Activated B cell treated with CpG ODN at 0.5 μM for 24 hours (primary cell): ENCODE measurements around the gene EML1. TPM values are rescaled to one million over a fixed set of nuclear protein-coding genes. Genes with fewer than 3 reads are reported as not detected.

ENCODE experiments used
- ATAC-seq: fragments of 200-7000 bp; cut with Tn5 transposase; one replicate; pipeline ENCODE4 v1.10.0; 2021; ENCODE audit warnings: low read depth, mild to moderate bottlenecking, moderate library complexity
- CTCF ChIA-PET: fragments of 350-600 bp; sonication (Branson Sonifier 250); formaldehyde crosslinking; loops from one replicate; lab custom pipeline; 2021; ENCODE audit warnings: antibody characterized with exemption; lab: Charles Lee
- POLR2A ChIA-PET: fragments of 350-600 bp; sonication (Branson Sonifier 250); formaldehyde crosslinking; loops from one replicate; lab custom pipeline; 2021; ENCODE audit warnings: antibody characterized with exemption; lab: Charles Lee
- DNase-seq: peaks from one replicate; pipeline ENCODE4 v3.0.0; 2022
- H3K27ac Mint-ChIP-seq: one replicate; pipeline ENCODE4 v1.8.0; 2020; ENCODE audit warnings: mixed read lengths
- H3K27me3 Mint-ChIP-seq: one replicate; pipeline ENCODE4 v1.8.0; 2021; ENCODE audit warnings: mixed read lengths
- H3K36me3 Mint-ChIP-seq: one replicate; pipeline ENCODE4 v1.8.0; 2021; ENCODE audit warnings: low read depth, mixed read lengths
- H3K4me1 Mint-ChIP-seq: one replicate; pipeline ENCODE4 v1.8.0; 2021; ENCODE audit warnings: mixed read lengths
- H3K4me3 Mint-ChIP-seq: one replicate; pipeline ENCODE4 v1.8.0; 2020; ENCODE audit warnings: mild to moderate bottlenecking, mixed read lengths
- H3K9me3 Mint-ChIP-seq: one replicate; pipeline ENCODE4 v1.8.0; 2020; ENCODE audit warnings: mixed read lengths
- intact Hi-C: fragments of 100-400 bp; cut with micrococcal nuclease; formaldehyde crosslinking; loops from one replicate; pipeline ENCODE4 v1.15.1; 2024
- total RNA-seq: library from RNA; stranded (reverse); gene quantifications from 2 replicates; pipeline ENCODE4 v1.2.3, GENCODE V29; 2022
- TF ChIP-seq, protein P1 (sequence below): fragments of 200-600 bp; IDR thresholded peaks from one replicate; pipeline ENCODE4 v1.8.0; 2022; ENCODE audit warnings: antibody characterized with exemption, mild to moderate bottlenecking

EML1 gene
- total RNA-seq, 1 donor from 2014 or later: not detected

DNA sequence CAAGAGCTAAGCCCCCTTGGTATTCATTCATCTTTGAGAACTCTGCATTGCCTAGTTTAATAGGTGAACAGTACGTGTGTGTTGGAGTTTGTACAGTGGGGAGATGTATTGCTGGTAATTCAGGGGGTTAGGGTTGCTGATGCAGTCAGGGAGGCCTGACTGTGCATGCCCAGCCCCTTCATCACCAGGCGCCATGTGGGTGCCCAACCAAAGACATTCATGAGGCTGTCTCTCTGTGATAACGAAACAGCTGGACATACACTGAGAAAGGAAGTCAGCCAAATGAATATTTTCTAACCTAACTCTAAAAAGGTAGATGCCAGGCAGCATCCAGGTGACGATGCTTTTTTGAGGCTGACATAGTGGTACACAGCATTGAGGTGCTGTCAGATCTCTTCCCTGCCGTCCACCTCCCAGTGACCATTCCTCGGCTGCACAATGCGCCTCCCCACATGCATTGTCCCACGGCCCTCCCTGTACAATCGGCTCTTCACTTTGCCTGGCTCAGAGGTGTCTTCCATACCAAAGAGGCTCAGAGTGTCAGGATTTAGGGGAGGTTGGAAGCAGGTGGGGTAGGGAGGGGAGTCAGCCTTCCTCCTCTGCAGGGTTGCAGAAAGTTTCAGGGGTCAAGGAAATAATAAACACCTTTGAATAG, 19.0 kb downstream of the EML1 start:
- Mint-ChIP-seq H3K36me3 (no peaks in the 10 kb centered on the region), H3K27ac (no peak overlapping the region), H3K4me3 (no peak overlapping the region), H3K27me3 (peaks cover 19% of the 10 kb centered on the region), H3K4me1 (no peaks in the 10 kb centered on the region), H3K9me3 (no peaks in the 10 kb centered on the region)
- CTCF ChIA-PET: no interaction called here
- TF ChIP-seq, protein P1, sequence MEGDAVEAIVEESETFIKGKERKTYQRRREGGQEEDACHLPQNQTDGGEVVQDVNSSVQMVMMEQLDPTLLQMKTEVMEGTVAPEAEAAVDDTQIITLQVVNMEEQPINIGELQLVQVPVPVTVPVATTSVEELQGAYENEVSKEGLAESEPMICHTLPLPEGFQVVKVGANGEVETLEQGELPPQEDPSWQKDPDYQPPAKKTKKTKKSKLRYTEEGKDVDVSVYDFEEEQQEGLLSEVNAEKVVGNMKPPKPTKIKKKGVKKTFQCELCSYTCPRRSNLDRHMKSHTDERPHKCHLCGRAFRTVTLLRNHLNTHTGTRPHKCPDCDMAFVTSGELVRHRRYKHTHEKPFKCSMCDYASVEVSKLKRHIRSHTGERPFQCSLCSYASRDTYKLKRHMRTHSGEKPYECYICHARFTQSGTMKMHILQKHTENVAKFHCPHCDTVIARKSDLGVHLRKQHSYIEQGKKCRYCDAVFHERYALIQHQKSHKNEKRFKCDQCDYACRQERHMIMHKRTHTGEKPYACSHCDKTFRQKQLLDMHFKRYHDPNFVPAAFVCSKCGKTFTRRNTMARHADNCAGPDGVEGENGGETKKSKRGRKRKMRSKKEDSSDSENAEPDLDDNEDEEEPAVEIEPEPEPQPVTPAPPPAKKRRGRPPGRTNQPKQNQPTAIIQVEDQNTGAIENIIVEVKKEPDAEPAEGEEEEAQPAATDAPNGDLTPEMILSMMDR: no peak
- intact Hi-C loops: no loop called here
- DNase-seq (no peak), ATAC-seq (no peak)
- POLR2A ChIA-PET: no interaction called here

DNA sequence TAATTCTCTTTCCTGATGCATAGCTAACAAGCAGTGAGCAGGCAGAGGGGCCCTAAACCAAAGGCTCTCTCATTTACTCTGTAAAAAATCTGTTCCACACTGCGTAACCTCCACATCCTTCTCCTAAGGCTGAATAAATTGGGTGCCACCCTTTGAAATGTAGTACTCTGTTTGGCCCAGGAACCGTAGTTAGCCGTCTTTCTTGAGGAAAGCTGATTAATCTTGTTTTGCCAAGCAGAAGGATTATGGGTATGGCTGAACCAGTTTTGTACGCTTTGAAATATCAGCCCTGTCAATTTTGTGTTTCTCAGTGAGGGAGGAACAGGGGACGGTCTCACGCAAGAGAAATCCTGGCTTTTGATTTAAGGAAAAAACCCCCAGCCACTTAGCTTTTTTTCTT, 19.7 kb downstream of the EML1 start:
- ChIA-PET POLR2A (no interaction called here), CTCF (no interaction called here)
- no peak overlapping the region for H3K4me3 Mint-ChIP-seq
- no peaks in the 10 kb centered on the region for H3K4me1 Mint-ChIP-seq
- ATAC-seq (no peak), DNase-seq (no peak)
- H3K36me3 Mint-ChIP-seq: no peaks in the 10 kb centered on the region
- TF ChIP-seq, protein P1: no peak
- no peak overlapping the region for H3K27ac Mint-ChIP-seq
- H3K9me3 Mint-ChIP-seq: no peaks in the 10 kb centered on the region
- intact Hi-C loops: no loop called here
- peaks cover 15% of the 10 kb centered on the region for H3K27me3 Mint-ChIP-seq

DNA sequence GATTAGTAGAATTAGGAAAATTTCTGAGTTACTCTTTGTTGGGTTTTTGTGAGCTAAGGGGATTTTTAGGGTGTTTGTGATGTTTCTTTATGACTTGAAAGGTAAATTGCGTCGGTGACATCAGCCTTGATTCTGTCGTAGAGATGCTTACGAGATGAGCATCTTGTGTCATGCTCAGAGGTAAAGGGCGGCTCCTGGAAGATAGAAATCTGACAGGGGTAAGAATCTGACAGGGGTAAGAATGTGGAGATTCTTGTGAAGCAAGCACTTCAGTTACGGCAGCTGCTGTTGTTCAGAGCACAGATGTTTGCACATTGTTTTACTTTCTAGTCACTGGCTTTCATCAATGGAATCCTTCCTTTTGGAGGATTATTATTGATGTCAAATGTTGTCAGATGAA, 22.5 kb downstream of the EML1 start:
- ChIA-PET CTCF (no interaction called here), POLR2A (no interaction called here)
- no peaks in the 10 kb centered on the region for H3K36me3 Mint-ChIP-seq
- no peaks in the 10 kb centered on the region for H3K4me1 Mint-ChIP-seq
- intact Hi-C loops: no loop called here
- no peak overlapping the region for H3K4me3 Mint-ChIP-seq
- DNase-seq: no peak
- ATAC-seq: no peak
- no peaks in the 10 kb centered on the region for H3K9me3 Mint-ChIP-seq
- H3K27ac Mint-ChIP-seq: no peak overlapping the region
- TF ChIP-seq, protein P1: no peak
- H3K27me3 Mint-ChIP-seq: peaks cover 20% of the 10 kb centered on the region

DNA sequence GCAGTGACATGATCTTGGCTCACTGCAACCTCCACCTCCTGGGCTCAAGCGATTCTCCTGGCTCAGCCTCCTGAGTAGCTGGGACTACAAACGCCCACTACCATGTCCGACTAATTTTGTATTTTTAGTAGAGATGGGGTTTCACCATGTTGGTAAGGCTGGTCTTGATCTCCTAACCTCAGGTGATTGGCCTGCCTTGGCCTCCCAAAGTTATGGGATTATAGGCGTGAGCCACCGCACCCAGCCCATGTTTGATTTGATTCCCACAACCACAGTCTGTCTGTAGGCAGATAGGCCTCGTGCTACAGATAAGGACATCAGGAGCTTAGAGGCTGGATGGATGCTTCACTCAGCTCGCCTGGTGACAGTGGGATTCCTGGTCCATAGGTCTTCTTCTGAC, 23.0 kb downstream of the EML1 start:
- intact Hi-C loops: no loop called here
- H3K9me3 Mint-ChIP-seq: no peaks in the 10 kb centered on the region
- DNase-seq (no peak), ATAC-seq (no peak)
- H3K27ac Mint-ChIP-seq: no peak overlapping the region
- CTCF ChIA-PET: no interaction called here
- H3K27me3 Mint-ChIP-seq: peaks cover 20% of the 10 kb centered on the region
- POLR2A ChIA-PET: no interaction called here
- no peak overlapping the region for H3K4me3 Mint-ChIP-seq
- no peaks in the 10 kb centered on the region for H3K36me3 Mint-ChIP-seq
- H3K4me1 Mint-ChIP-seq: no peaks in the 10 kb centered on the region
- TF ChIP-seq, protein P1: no peak

DNA sequence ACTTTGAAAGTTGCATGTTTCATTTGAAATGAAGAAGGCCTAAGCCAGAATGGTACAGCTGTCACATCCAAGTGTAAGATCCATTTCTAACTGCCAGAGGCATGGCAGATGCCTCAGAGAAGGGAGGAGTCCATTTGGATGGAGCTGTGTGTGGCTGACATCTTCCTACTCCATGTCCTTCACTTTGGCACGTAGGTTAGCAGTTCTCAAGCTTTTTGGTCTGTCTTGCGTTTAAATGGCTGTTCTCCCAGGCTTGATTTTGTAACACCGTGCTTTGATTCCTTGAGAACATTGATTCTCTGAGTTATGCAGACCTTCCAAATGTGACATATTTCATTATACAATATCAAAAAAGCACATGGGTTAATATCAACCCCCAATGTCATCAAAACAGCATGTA, 23.4 kb downstream of the EML1 start:
- Mint-ChIP-seq H3K27me3 (peaks cover 23% of the 10 kb centered on the region), H3K4me1 (no peaks in the 10 kb centered on the region)

More for the DNA sequence above, 23.4 kb downstream of the EML1 start:
- TF ChIP-seq, protein P1: no peak
- no peak for ATAC-seq
- H3K36me3 Mint-ChIP-seq: no peaks in the 10 kb centered on the region
- no peak overlapping the region for H3K27ac Mint-ChIP-seq
- POLR2A ChIA-PET: no interaction called here
- H3K9me3 Mint-ChIP-seq: no peaks in the 10 kb centered on the region
- H3K4me3 Mint-ChIP-seq: no peak overlapping the region
- no peak for DNase-seq
- intact Hi-C loops: no loop called here
- CTCF ChIA-PET: no interaction called here
